ENCODE results near the gene TRA2A. TPM values are rescaled to one million over a fixed set of nuclear protein-coding genes. Genes with fewer than 3 reads are reported as not detected.

TRA2A gene
- total and polyA plus RNA-seq, 11 donors: 13.2 to 55.7 (median 32.5) TPM

DNA sequence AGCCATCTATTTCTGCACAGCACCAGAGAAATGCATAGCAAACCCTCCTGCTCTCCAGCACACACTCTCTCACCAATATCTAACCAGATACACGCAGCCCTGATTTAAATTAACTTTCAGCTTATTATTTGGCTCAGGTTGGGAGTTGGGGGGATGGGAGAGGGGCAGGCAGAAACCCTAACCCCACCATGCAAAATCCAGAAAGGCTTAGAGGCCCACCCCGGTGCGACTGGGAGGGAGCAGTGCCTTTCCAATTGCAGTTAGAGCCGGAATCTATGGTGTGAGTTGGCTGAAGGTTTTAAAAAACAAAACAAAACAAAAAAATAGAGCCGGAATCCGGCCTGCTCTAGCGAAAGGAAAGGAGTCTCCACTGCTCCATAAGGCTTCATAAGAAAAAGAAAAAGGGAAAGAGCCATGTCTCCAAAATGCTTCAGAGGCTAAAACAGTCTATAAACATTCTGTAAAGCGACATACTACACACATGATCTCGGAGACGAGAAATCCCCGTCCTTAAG lies 64.4 kb downstream of the TRA2A start:
- peak overlapping the region in 3 of 12 donors; percentile 15 to 41 (median 17) for H3K4me3 ChIP-seq
- H3K36me3 ChIP-seq: no peaks in the 10 kb centered on the region
- H3K27me3 ChIP-seq: peaks cover 60 to 98% (median 91%) of the 10 kb centered on the region in 9 donors
- ATAC-seq (no peak), DNase-seq (no peak)
- TF ChIP-seq, protein P1, sequence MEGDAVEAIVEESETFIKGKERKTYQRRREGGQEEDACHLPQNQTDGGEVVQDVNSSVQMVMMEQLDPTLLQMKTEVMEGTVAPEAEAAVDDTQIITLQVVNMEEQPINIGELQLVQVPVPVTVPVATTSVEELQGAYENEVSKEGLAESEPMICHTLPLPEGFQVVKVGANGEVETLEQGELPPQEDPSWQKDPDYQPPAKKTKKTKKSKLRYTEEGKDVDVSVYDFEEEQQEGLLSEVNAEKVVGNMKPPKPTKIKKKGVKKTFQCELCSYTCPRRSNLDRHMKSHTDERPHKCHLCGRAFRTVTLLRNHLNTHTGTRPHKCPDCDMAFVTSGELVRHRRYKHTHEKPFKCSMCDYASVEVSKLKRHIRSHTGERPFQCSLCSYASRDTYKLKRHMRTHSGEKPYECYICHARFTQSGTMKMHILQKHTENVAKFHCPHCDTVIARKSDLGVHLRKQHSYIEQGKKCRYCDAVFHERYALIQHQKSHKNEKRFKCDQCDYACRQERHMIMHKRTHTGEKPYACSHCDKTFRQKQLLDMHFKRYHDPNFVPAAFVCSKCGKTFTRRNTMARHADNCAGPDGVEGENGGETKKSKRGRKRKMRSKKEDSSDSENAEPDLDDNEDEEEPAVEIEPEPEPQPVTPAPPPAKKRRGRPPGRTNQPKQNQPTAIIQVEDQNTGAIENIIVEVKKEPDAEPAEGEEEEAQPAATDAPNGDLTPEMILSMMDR (IDR thresholded peaks at IDR 0.05): no peak
- no peak for TF ChIP-seq POLR2A (IDR thresholded peaks at IDR 0.05)
- H3K4me1 ChIP-seq: peaks cover 2 to 45% (median 30%) of the 10 kb centered on the region in 12 donors
- no peak overlapping the region for H3K27ac ChIP-seq
- no peaks in the 10 kb centered on the region for H3K9me3 ChIP-seq
- intact Hi-C loops (cut with DNase I): no loop called here
- WGBS, 4 donors: 16 to 26% (median 24%) methylated on average over 11 of the region's 11 CpGs

DNA sequence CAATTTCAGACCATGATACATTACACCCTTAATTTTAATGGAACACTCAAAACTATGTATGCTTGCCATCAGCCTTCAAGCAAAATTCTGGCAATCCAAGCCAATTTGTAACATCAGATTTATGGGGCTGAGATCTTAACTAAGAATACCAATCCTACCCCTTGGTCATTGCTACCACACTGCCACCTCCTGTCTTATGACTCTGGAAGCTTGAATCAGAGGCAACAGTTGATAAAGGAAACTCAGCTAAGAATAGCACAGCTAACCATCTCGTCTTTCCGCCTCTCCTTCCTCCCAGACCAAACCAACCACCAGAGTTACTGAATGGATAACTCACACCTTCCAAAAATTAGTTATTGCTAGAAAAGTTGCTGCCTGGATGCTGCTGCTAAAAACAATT lies 68.9 kb downstream of the TRA2A start:
- WGBS, 4 donors: 1 to 16% (median 6%) methylated on average over 2 of the region's 2 CpGs
- peaks cover 0 to 10% (median 5%) of the 10 kb centered on the region in 12 donors for H3K4me1 ChIP-seq
- no peak overlapping the region for H3K4me3 ChIP-seq
- no peaks in the 10 kb centered on the region for H3K9me3 ChIP-seq
- intact Hi-C loops (cut with DNase I): loop anchor here (2.0 to 5.0 kb wide), 3 partner anchors 186 to 191 kb away; no protein-coding TSS in a partner anchor
- TF ChIP-seq, protein P1 (IDR thresholded peaks at IDR 0.05): peak in 7 of 12 donors; percentile 24 to 49 (median 34)
- no peak for TF ChIP-seq POLR2A (IDR thresholded peaks at IDR 0.05)
- no peaks in the 10 kb centered on the region for H3K36me3 ChIP-seq
- no peak overlapping the region for H3K27ac ChIP-seq
- ATAC-seq (peak in 3 of 4 donors; percentile 78 to 81 (median 80)), DNase-seq (no peak)
- peaks cover 18 to 97% (median 56%) of the 10 kb centered on the region in 9 donors for H3K27me3 ChIP-seq

DNA sequence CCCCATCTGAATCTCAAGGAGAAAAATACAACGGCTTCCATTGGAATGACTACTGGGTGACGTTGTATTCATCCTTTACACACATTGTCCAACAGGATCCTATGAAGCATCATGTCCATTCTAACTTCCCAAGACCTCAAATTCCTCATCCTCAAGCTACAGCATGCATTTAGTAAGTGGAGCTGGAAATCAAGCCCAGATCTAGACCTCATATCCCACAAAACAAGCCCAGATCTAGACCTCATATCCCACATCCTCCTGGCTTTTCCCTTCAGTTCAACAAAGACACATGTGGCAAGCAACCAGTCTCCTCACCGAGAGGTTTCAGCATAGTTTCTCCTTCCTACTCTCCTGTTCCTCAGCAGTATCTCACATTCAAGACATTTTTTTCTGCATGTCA lies 73.7 kb downstream of the TRA2A start:
- H3K4me3 ChIP-seq: no peak overlapping the region
- intact Hi-C loops (cut with DNase I): loop anchor here in 1 of 10 donors (5.0 kb wide), 1 partner anchor 191 kb away; no protein-coding TSS in a partner anchor
- no peaks in the 10 kb centered on the region for H3K9me3 ChIP-seq
- H3K27ac ChIP-seq: no peak overlapping the region
- WGBS, 4 donors: 79 to 85% (median 82%) methylated on average over 3 of the region's 3 CpGs
- ATAC-seq: no peak
- H3K36me3 ChIP-seq: no peaks in the 10 kb centered on the region
- DNase-seq: no peak
- H3K27me3 ChIP-seq: peaks cover 0 to 86% (median 14%) of the 10 kb centered on the region in 9 donors
- peaks cover 0 to 4% (median 0%) of the 10 kb centered on the region in 12 donors for H3K4me1 ChIP-seq
- TF ChIP-seq, protein P1 (IDR thresholded peaks at IDR 0.05): no peak
- no peak for TF ChIP-seq POLR2A (IDR thresholded peaks at IDR 0.05)

DNA sequence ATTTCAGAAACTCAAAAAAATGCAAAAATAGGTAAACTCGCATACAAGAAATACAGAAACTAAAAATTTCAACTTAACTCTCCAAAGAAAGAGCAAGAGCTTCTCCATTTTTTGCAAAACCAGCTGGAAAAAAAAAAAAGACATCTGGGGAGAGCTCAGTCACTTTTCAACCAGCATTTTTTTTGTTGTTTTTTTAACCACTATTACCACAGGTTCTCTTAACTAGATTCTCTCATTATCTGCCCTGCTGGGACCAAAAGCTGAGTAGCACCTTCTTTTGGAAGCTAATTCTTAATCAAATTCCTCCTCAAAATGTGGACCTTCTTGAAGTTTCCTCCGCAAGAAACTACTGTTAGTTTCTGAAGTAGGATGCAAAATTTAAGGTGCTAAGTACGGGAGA lies 75.7 kb downstream of the TRA2A start:
- intact Hi-C loops (cut with DNase I): loop anchor here in 1 of 10 donors (5.0 kb wide), 1 partner anchor 189 kb away; no protein-coding TSS in a partner anchor
- TF ChIP-seq, protein P1 (IDR thresholded peaks at IDR 0.05): no peak
- TF ChIP-seq POLR2A (IDR thresholded peaks at IDR 0.05): no peak
- Histone ChIP-seq H3K36me3 (no peaks in the 10 kb centered on the region), H3K27me3 (peaks cover 0 to 86% (median 15%) of the 10 kb centered on the region in 9 donors), H3K4me3 (no peak overlapping the region), H3K9me3 (no peaks in the 10 kb centered on the region), H3K27ac (no peak overlapping the region), H3K4me1 (no peaks in the 10 kb centered on the region)
- WGBS, 4 donors: 92 to 95% (median 95%) methylated on average over 3 of the region's 3 CpGs
- DNase-seq (no peak), ATAC-seq (no peak)

Data from heart left ventricle (tissue), 16 donors.